ENCODE data around the gene ITGB7.
A peak's percentile ranks its signal among the peaks of the same experiment; 100 is the strongest.

GRCh38 chr12:53251477-53252348, 44.7 kb upstream of the ITGB7 start:
- TF ChIP-seq EZH2phosphoT487 (IDR thresholded peaks at IDR 0.05; ENCODE audit: low read depth) (no peak), CTCF (IDR thresholded peaks at IDR 0.05; ENCODE audit: low read depth, low read length) (peak; percentile 66)

All from OCI-LY3 (cell line).